Chondrocyte (in vitro differentiated cells): ENCODE measurements around the gene ZNF653. TPM values are rescaled to one million over a fixed set of nuclear protein-coding genes. Genes with fewer than 3 reads are reported as not detected.

ENCODE experiments used
- DNase-seq: peaks from one replicate; pipeline ENCODE4 v3.0.0; 2021; ENCODE audit warnings: mixed read lengths, low spot score
- H3K27ac Mint-ChIP-seq: one replicate; pipeline ENCODE4 v1.8.0; 2021; ENCODE audit warnings: mild to moderate bottlenecking, moderate library complexity, mixed read lengths; ENCODE audit not compliant: unreplicated experiment
- H3K27me3 Mint-ChIP-seq: 2 replicates; pipeline ENCODE4 v1.8.0; 2021; ENCODE audit warnings: low read depth, mixed read lengths
- H3K36me3 Mint-ChIP-seq: 2 replicates; pipeline ENCODE4 v1.8.0; 2021; ENCODE audit warnings: low read depth, mixed read lengths
- H3K4me1 Mint-ChIP-seq: 2 replicates; pipeline ENCODE4 v1.8.0; 2021; ENCODE audit warnings: low read depth, mild to moderate bottlenecking, mixed read lengths
- H3K4me3 Mint-ChIP-seq: one replicate; pipeline ENCODE4 v1.8.0; 2021; ENCODE audit warnings: mild to moderate bottlenecking, moderate library complexity, mixed read lengths; ENCODE audit not compliant: unreplicated experiment
- H3K9me3 Mint-ChIP-seq: 2 replicates; pipeline ENCODE4 v1.8.0; 2021; ENCODE audit warnings: low read depth, mixed read lengths
- CTCF ChIP-seq: fragments of 200-600 bp; sonication (generic); IDR thresholded peaks from 2 replicates; pipeline ENCODE4 v1.5.0; 2021; ENCODE audit warnings: antibody characterized with exemption, mild to moderate bottlenecking, moderate library complexity
- total RNA-seq: library from RNA; stranded (reverse); gene quantifications from 3 replicates; pipeline ENCODE4 v1.2.1, GENCODE V29; 2021

The ZNF653 gene
- total RNA-seq, 1 donor from 2014 or later: 8.2 TPM

- Mint-ChIP-seq H3K27me3 (no peaks in the 10 kb centered on the region), H3K27ac (peak overlapping the region; percentile 39), H3K4me3 (no peak overlapping the region), H3K4me1 (peaks cover 34% of the 10 kb centered on the region), H3K36me3 (no peaks in the 10 kb centered on the region), H3K9me3 (no peaks in the 10 kb centered on the region)
- no peak for DNase-seq
- no peak for TF ChIP-seq CTCF
Measured at GRCh38 chr19:11534538-11534937, 28.9 kb upstream of the ZNF653 start.

GRCh38 chr19:11530432-11530831 lies 24.8 kb upstream of the ZNF653 start:
- H3K9me3 Mint-ChIP-seq: no peaks in the 10 kb centered on the region
- H3K27me3 Mint-ChIP-seq: no peaks in the 10 kb centered on the region
- DNase-seq: no peak
- no peaks in the 10 kb centered on the region for H3K36me3 Mint-ChIP-seq
- H3K4me1 Mint-ChIP-seq: peaks cover 29% of the 10 kb centered on the region
- peak; percentile 48 for TF ChIP-seq CTCF
- H3K4me3 Mint-ChIP-seq: no peak overlapping the region
- no peak overlapping the region for H3K27ac Mint-ChIP-seq

- peak; percentile 98 for DNase-seq
- no peaks in the 10 kb centered on the region for H3K9me3 Mint-ChIP-seq
- H3K4me3 Mint-ChIP-seq: peak within 1 kb of the TSS; percentile 89
- H3K27ac Mint-ChIP-seq: peak within 1 kb of the TSS; percentile 98
- H3K4me1 Mint-ChIP-seq: peaks cover 23% of the 10 kb centered on the region
- TF ChIP-seq CTCF: no peak
- H3K36me3 Mint-ChIP-seq: no peaks in the 10 kb centered on the region
- no peaks in the 10 kb centered on the region for H3K27me3 Mint-ChIP-seq
Measured at GRCh38 chr19:11528551-11529341, 23.1 kb upstream of the ZNF653 start, which contains the start of gene ECSIT. Gene ECSIT (minus strand): TSS chr19:11529134. CDS start chr19:11519170, 9,964 bp downstream.

GRCh38 chr19:11519138-11519537 lies 13.5 kb upstream of the ZNF653 start:
- no peak for DNase-seq
- H3K4me1 Mint-ChIP-seq: no peaks in the 10 kb centered on the region
- H3K27me3 Mint-ChIP-seq: no peaks in the 10 kb centered on the region
- TF ChIP-seq CTCF: no peak
- H3K4me3 Mint-ChIP-seq: no peak overlapping the region
- peaks cover 6% of the 10 kb centered on the region for H3K36me3 Mint-ChIP-seq
- H3K27ac Mint-ChIP-seq: no peak overlapping the region
- no peaks in the 10 kb centered on the region for H3K9me3 Mint-ChIP-seq

GRCh38 chr19:11513946-11514345 lies 8.3 kb upstream of the ZNF653 start:
- DNase-seq: no peak
- Mint-ChIP-seq H3K27me3 (no peaks in the 10 kb centered on the region), H3K36me3 (peaks cover 9% of the 10 kb centered on the region), H3K27ac (no peak overlapping the region), H3K4me1 (no peaks in the 10 kb centered on the region), H3K9me3 (no peaks in the 10 kb centered on the region), H3K4me3 (no peak overlapping the region)
- TF ChIP-seq CTCF: no peak
